Endothelial cell of umbilical vein (primary cell): ENCODE results near the gene MAP4K2. TPM values are rescaled to one million over a fixed set of nuclear protein-coding genes. Genes with fewer than 3 reads are reported as not detected.

ENCODE experiments used
- BruUV-seq: library from RNA; stranded (reverse); fragments of 400-500 nt; replicated peaks from 2 replicates; lab custom pipeline; 2021; lab: Mats Ljungman, UMichigan
- CTCF ChIA-PET: fragments of 300-600, 350-600 bp; sonication (Branson Sonifier 250); formaldehyde crosslinking; loops from one replicate; lab custom pipeline; 2021; ENCODE audit warnings: antibody characterized with exemption, inconsistent platforms; lab: Charles Lee
- POLR2A ChIA-PET: fragments of 300-600, 350-600 bp; sonication (Branson Sonifier 250); formaldehyde crosslinking; loops from one replicate; lab custom pipeline; 2021; ENCODE audit warnings: antibody characterized with exemption, inconsistent platforms; lab: Charles Lee
- DNase-seq: peaks from one replicate; pipeline ENCODE4 v3.0.0-alpha.2; 2011; ENCODE audit warnings: low read depth, low spot score
- FAIRE-seq: peaks from 2 replicates; lab custom pipeline; 2011; peaks lifted over from hg19 to GRCh38; lab: Jason Lieb, UNC
- H2AFZ ChIP-seq: 2 replicates; pipeline ENCODE4 v1.6.0; 2012; ENCODE audit warnings: low read depth, low read length, control low read depth, inconsistent platforms
- H3K27ac ChIP-seq: 2 replicates; pipeline ENCODE4 v1.5.1; 2011; ENCODE audit warnings: low read depth, mild to moderate bottlenecking, control low read depth, low read length, moderate library complexity; ENCODE audit not compliant: insufficient read depth
- H3K27me3 ChIP-seq, 2 experiments: 2 replicates each; pipeline versions ENCODE4 v1.6.0 to v1.6.1; 2011; ENCODE audit warnings: low read length in 2 of 2, mixed read lengths in 1 of 2; ENCODE audit not compliant: control insufficient read depth in 2 of 2, insufficient read depth in 2 of 2
- H3K36me3 ChIP-seq, 2 experiments: 2 replicates in 1 of 2; 3 replicates in 1 of 2; pipeline ENCODE4 v1.5.1; 2011; ENCODE audit warnings: low read length in 2 of 2, mild to moderate bottlenecking in 1 of 2, moderate library complexity in 1 of 2; ENCODE audit not compliant: control insufficient read depth in 2 of 2, insufficient read depth in 2 of 2; ENCODE audit errors: extremely low read depth in 1 of 2
- H3K4me1 ChIP-seq: 3 replicates; pipeline ENCODE4 v1.5.1; 2011; ENCODE audit warnings: mild to moderate bottlenecking, low read length; ENCODE audit not compliant: control insufficient read depth, insufficient read depth; ENCODE audit errors: extremely low read depth
- H3K4me2 ChIP-seq: 2 replicates; pipeline ENCODE4 v1.6.1; 2011; ENCODE audit warnings: low read length, control low read depth, mixed read lengths; ENCODE audit not compliant: insufficient read depth
- H3K4me3 ChIP-seq, 3 experiments: fragments of 200-600 bp in 1 of 3; sonication (generic), shearing (Covaris generic) in 1 of 3; replicated peaks in 1 of 3; 2 replicates each; pipeline ENCODE4 v1.5.1; 2011 to 2016; ENCODE audit warnings: control low read depth in 3 of 3, low read length in 3 of 3, mild to moderate bottlenecking in 2 of 3, inconsistent platforms in 1 of 3, low read depth in 1 of 3, moderate library complexity in 1 of 3; ENCODE audit not compliant: insufficient read depth in 1 of 3
- H3K79me2 ChIP-seq: 2 replicates; pipeline ENCODE4 v1.6.0; 2012; ENCODE audit warnings: low read length, inconsistent platforms; ENCODE audit not compliant: control insufficient read depth, insufficient read depth
- H3K9ac ChIP-seq: replicated peaks from 2 replicates; pipeline ENCODE3; 2011; ENCODE audit warnings: low read length, control low read depth; ENCODE audit not compliant: insufficient read depth; ENCODE audit errors: extremely low read depth
- H3K9me1 ChIP-seq: replicated peaks from 3 replicates; pipeline ENCODE4 v1.6.0; 2011; ENCODE audit warnings: mild to moderate bottlenecking, low read length; ENCODE audit not compliant: control insufficient read depth, insufficient read depth; ENCODE audit errors: extremely low read depth
- H3K9me3 ChIP-seq: replicated peaks from 2 replicates; pipeline ENCODE4 v1.5.1; 2012; ENCODE audit warnings: low read length, inconsistent platforms; ENCODE audit not compliant: control insufficient read depth, insufficient read depth
- H4K20me1 ChIP-seq: replicated peaks from 2 replicates; pipeline ENCODE3; 2011; ENCODE audit warnings: mild to moderate bottlenecking, low read length; ENCODE audit not compliant: control insufficient read depth, insufficient read depth; ENCODE audit errors: extremely low read depth
- EZH2 ChIP-seq: IDR thresholded peaks from 2 replicates; pipeline ENCODE4 v1.6.1; 2012; ENCODE audit warnings: borderline replicate concordance, low read depth, mild to moderate bottlenecking, moderate library complexity, low read length, inconsistent platforms; ENCODE audit not compliant: severe bottlenecking
- FOS ChIP-seq: IDR thresholded peaks from 2 replicates; pipeline ENCODE4 v1.6.1; 2011; ENCODE audit warnings: mild to moderate bottlenecking, low read length, moderate library complexity, borderline replicate concordance; ENCODE audit not compliant: insufficient read depth
- GATA2 ChIP-seq: IDR thresholded peaks from 2 replicates; pipeline ENCODE4 v1.7.0; 2011; ENCODE audit warnings: low read depth, mild to moderate bottlenecking, moderate library complexity, mixed read lengths, low read length; ENCODE audit not compliant: insufficient read length, insufficient read depth
- JUN ChIP-seq: IDR thresholded peaks from 2 replicates; pipeline ENCODE4 v1.6.1; 2011; ENCODE audit warnings: borderline replicate concordance, low read depth; ENCODE audit not compliant: insufficient read length, insufficient read depth
- MYC ChIP-seq: IDR thresholded peaks from one replicate; pipeline ENCODE4 v1.6.1; 2011; ENCODE audit warnings: mild to moderate bottlenecking, low read depth, low read length
- POLR2A ChIP-seq: IDR thresholded peaks from 2 replicates; pipeline ENCODE4 v1.6.1; 2012; ENCODE audit warnings: low read depth, mild to moderate bottlenecking, control low read depth, low read length
- POLR2AphosphoS5 ChIP-seq: IDR thresholded peaks from 2 replicates; pipeline ENCODE4 v1.6.1; 2012; ENCODE audit warnings: low read depth, mild to moderate bottlenecking, control low read depth, low read length, moderate library complexity; ENCODE audit not compliant: insufficient read depth
- dilution Hi-C: fragments of 300-500 bp; cut with MboI; formaldehyde crosslinking; loops from one replicate; pipeline ENCODE4 v1.15.0; 2019; ENCODE audit warnings: low sequenced_read_pairs; ENCODE audit not compliant: extremely low pct_ligation_motif_present
- intact Hi-C: fragments of 100-400 bp; cut with micrococcal nuclease; formaldehyde crosslinking; loops from one replicate; pipeline ENCODE4 v1.10.0; 2022
- polyA plus RNA-seq, 4 experiments: library from polyadenylated mRNA; depleted of rRNA in 3 of 4; stranded (reverse) in 3 of 4; unstranded in 1 of 4; fragments of >200 nt; gene quantifications; 2 replicates each; pipeline versions ENCODE4 v1.2.1 to v1.2.3, GENCODE V29; 2011 to 2012; ENCODE audit warnings: missing spikeins in 1 of 4
- total RNA-seq: library from RNA; stranded (reverse); gene quantifications from 2 replicates; pipeline ENCODE4 v1.2.3, GENCODE V29; 2021
- TF ChIP-seq, protein P1 (sequence below): IDR thresholded peaks from 2 replicates; pipeline ENCODE4 v1.6.1; 2011; ENCODE audit not compliant: insufficient read depth, insufficient read length
- TF ChIP-seq, protein P2 (sequence below), 2 donors: IDR thresholded peaks; 1 replicate in 1 of 2; 2 replicates in 1 of 2; pipeline ENCODE4 v1.5.1; 2011; ENCODE audit warnings: low read length in 2 of 2, mild to moderate bottlenecking in 2 of 2, moderate library complexity in 2 of 2, control low read depth in 1 of 2, inconsistent platforms in 1 of 2, low read depth in 1 of 2; ENCODE audit not compliant: insufficient read depth in 1 of 2; ENCODE audit errors: extremely low read depth in 1 of 2

MAP4K2 gene
- total and polyA plus RNA-seq, 2 donors (not counting 3 experiments of a cell fraction or from before 2014, with no cell fraction given): 43.3 to 44.0 TPM

DNA sequence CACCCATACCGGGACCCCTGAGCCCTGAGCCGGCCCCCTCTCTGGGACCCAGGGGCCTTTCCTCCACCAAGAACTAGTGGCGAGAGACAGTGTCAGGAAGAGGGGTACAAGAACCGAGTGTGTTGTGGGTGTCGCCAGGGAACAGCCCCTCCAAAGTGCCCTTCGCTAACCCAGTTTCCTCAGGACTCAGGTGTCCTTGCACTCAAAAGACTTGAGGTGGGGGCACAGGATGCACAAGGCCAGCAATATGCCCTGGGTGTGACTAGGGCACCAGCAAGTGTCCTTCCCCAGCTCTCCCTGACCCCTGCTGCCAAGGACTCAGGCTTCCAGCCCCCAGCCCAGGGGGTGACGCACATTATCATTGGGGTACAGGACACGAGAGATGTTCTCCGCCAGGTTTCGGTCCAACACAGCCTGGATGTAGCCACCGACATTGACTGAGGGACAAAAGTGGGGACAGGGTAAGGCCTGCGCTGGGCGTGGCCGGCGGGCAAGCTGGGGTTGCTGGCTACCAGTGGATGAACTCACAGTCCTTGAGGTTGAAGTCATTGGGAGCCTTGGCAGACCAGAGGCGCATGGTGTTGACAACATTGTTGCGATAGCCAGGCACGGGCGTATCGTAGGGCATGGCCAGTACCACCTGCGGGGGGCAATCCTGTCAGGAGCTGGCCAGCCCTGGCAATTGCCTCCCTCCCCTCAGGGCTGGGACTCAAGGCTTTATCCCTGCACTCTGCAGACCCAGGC is 47.9 kb downstream of the MAP4K2 start:
- Histone ChIP-seq H3K27me3 (no peaks in the 10 kb centered on the region), H3K36me3 (no peaks in the 10 kb centered on the region), H3K4me2 (no peak overlapping the region), H3K4me1 (no peaks in the 10 kb centered on the region), H3K9me1 (no peaks in the 10 kb centered on the region), H3K9ac (no peak overlapping the region), H3K79me2 (no peaks in the 10 kb centered on the region), H3K27ac (no peak overlapping the region), H3K4me3 (no peak overlapping the region), H2AFZ (no peak overlapping the region), H3K9me3 (no peaks in the 10 kb centered on the region), H4K20me1 (no peaks in the 10 kb centered on the region)
- TF ChIP-seq GATA2: no peak
- no peak for TF ChIP-seq FOS
- TF ChIP-seq JUN: no peak
- no peak for TF ChIP-seq EZH2
- TF ChIP-seq POLR2AphosphoS5: no peak
- TF ChIP-seq POLR2A: no peak
- TF ChIP-seq, protein P1, sequence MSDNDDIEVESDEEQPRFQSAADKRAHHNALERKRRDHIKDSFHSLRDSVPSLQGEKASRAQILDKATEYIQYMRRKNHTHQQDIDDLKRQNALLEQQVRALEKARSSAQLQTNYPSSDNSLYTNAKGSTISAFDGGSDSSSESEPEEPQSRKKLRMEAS: no peak
- no peak for TF ChIP-seq MYC
- TF ChIP-seq, protein P2, sequence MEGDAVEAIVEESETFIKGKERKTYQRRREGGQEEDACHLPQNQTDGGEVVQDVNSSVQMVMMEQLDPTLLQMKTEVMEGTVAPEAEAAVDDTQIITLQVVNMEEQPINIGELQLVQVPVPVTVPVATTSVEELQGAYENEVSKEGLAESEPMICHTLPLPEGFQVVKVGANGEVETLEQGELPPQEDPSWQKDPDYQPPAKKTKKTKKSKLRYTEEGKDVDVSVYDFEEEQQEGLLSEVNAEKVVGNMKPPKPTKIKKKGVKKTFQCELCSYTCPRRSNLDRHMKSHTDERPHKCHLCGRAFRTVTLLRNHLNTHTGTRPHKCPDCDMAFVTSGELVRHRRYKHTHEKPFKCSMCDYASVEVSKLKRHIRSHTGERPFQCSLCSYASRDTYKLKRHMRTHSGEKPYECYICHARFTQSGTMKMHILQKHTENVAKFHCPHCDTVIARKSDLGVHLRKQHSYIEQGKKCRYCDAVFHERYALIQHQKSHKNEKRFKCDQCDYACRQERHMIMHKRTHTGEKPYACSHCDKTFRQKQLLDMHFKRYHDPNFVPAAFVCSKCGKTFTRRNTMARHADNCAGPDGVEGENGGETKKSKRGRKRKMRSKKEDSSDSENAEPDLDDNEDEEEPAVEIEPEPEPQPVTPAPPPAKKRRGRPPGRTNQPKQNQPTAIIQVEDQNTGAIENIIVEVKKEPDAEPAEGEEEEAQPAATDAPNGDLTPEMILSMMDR (IDR thresholded peaks at IDR 0.05; ENCODE audit: extremely low read depth in 1 of 2, insufficient read depth in 1 of 2, low read depth in 1 of 2, low read length in 2 of 2): no peak
- FAIRE-seq (no peak), DNase-seq (no peak)
- ChIA-PET CTCF (interaction anchor here (0.7 kb wide), 1 partner anchor 13 kb away, joined by 3 read pairs; no protein-coding TSS in a partner anchor), POLR2A (no interaction called here)
- dilution Hi-C loops (no loop called here), intact Hi-C loops (no loop called here)
- BruUV-seq: no TSS peak
